ENCODE data around the gene PGF.
A peak's percentile ranks its signal among the peaks of the same experiment; 100 is the strongest.

PGF gene

GRCh38 chr14:74911704-74912103 is 43.7 kb downstream of the PGF start:
- no peaks in the 10 kb centered on the region for H3K36me3 ChIP-seq
- no peak overlapping the region for H3K4me3 ChIP-seq
- no peaks in the 10 kb centered on the region for H3K27me3 ChIP-seq
- no peaks in the 10 kb centered on the region for H3K9me3 ChIP-seq
- peak in 1 of 2 donors; percentile 57 for DNase-seq
- intact Hi-C loops (cut with DNase I; ENCODE audit: low total_unique reads), result no loop called here
- H3K27ac ChIP-seq, result no peak overlapping the region
- TF ChIP-seq CTCF (IDR thresholded peaks at IDR 0.05), result no peak
- H3K4me1 ChIP-seq, result peaks cover 0 to 32% (median 11%) of the 10 kb centered on the region in 4 donors

- H3K27me3 ChIP-seq, result no peaks in the 10 kb centered on the region
- no peak overlapping the region for H3K27ac ChIP-seq
- DNase-seq, result peak in 1 of 2 donors; percentile 42
- no peaks in the 10 kb centered on the region for H3K36me3 ChIP-seq
- H3K9me3 ChIP-seq, result no peaks in the 10 kb centered on the region
- H3K4me3 ChIP-seq, result no peak overlapping the region
- no peak for TF ChIP-seq CTCF (IDR thresholded peaks at IDR 0.05)
- peaks cover 0 to 32% (median 11%) of the 10 kb centered on the region in 4 donors for H3K4me1 ChIP-seq
- intact Hi-C loops (cut with DNase I; ENCODE audit: low total_unique reads), result no loop called here
Observed at GRCh38 chr14:74911221-74911620, 44.2 kb downstream of the PGF start.

GRCh38 chr14:74910556-74910955 is 44.8 kb downstream of the PGF start:
- Histone ChIP-seq H3K9me3 (no peaks in the 10 kb centered on the region), H3K4me1 (peaks cover 0 to 36% (median 14%) of the 10 kb centered on the region in 4 donors), H3K4me3 (no peak overlapping the region), H3K27me3 (no peaks in the 10 kb centered on the region), H3K36me3 (peaks cover 0 to under 1% (median 0%) of the 10 kb centered on the region in 3 donors), H3K27ac (no peak overlapping the region)
- TF ChIP-seq CTCF (IDR thresholded peaks at IDR 0.05), result no peak
- intact Hi-C loops (cut with DNase I; ENCODE audit: low total_unique reads), result no loop called here
- DNase-seq, result peak in 1 of 2 donors; percentile 49

- H3K4me3 ChIP-seq, result no peak overlapping the region
- peak in 1 of 2 donors; percentile 54 for DNase-seq
- peaks cover 0 to 4% (median 0%) of the 10 kb centered on the region in 3 donors for H3K36me3 ChIP-seq
- no peaks in the 10 kb centered on the region for H3K9me3 ChIP-seq
- TF ChIP-seq CTCF (IDR thresholded peaks at IDR 0.05), result no peak
- H3K27ac ChIP-seq, result no peak overlapping the region
- intact Hi-C loops (cut with DNase I; ENCODE audit: low total_unique reads), result no loop called here
- H3K27me3 ChIP-seq, result no peaks in the 10 kb centered on the region
- peaks cover 0 to 36% (median 15%) of the 10 kb centered on the region in 4 donors for H3K4me1 ChIP-seq
Observed at GRCh38 chr14:74909911-74910310, 45.5 kb downstream of the PGF start.

GRCh38 chr14:74909501-74909900 is 45.9 kb downstream of the PGF start:
- no peaks in the 10 kb centered on the region for H3K27me3 ChIP-seq
- DNase-seq, result peak in 1 of 2 donors; percentile 64
- no peak for TF ChIP-seq CTCF (IDR thresholded peaks at IDR 0.05)
- peaks cover 0 to 34% (median 15%) of the 10 kb centered on the region in 4 donors for H3K4me1 ChIP-seq
- no peak overlapping the region for H3K4me3 ChIP-seq
- intact Hi-C loops (cut with DNase I; ENCODE audit: low total_unique reads), result no loop called here
- no peaks in the 10 kb centered on the region for H3K9me3 ChIP-seq
- no peak overlapping the region for H3K27ac ChIP-seq
- H3K36me3 ChIP-seq, result peaks cover 0 to 4% (median 3%) of the 10 kb centered on the region in 3 donors

GRCh38 chr14:74908861-74909341 is 46.5 kb downstream of the PGF start:
- H3K4me1 ChIP-seq, result peaks cover 0 to 29% (median 15%) of the 10 kb centered on the region in 4 donors
- no peak overlapping the region for H3K27ac ChIP-seq
- no peaks in the 10 kb centered on the region for H3K9me3 ChIP-seq
- peaks cover 0 to 9% (median 4%) of the 10 kb centered on the region in 3 donors for H3K36me3 ChIP-seq
- TF ChIP-seq CTCF (IDR thresholded peaks at IDR 0.05), result no peak
- no peak overlapping the region for H3K4me3 ChIP-seq
- intact Hi-C loops (cut with DNase I; ENCODE audit: low total_unique reads), result no loop called here
- H3K27me3 ChIP-seq, result no peaks in the 10 kb centered on the region
- peak in 1 of 2 donors; percentile 54 for DNase-seq

All from tibial artery (tissue), 4 donors.